GM12872 (cell line): ENCODE data around the gene FOXD4L6.
"Not testable (repeated sequence)": the region's sequence is repeated elsewhere in the genome, so short reads cannot be mapped to it uniquely, and the experiment has no call there.

Source experiments
- TF ChIP-seq, protein P1 (sequence below): IDR thresholded peaks from 3 replicates; pipeline ENCODE4 v1.5.1; 2011; ENCODE audit warnings: low read depth, mild to moderate bottlenecking, low read length, moderate library complexity; ENCODE audit not compliant: insufficient read depth

Gene FOXD4L6

DNA sequence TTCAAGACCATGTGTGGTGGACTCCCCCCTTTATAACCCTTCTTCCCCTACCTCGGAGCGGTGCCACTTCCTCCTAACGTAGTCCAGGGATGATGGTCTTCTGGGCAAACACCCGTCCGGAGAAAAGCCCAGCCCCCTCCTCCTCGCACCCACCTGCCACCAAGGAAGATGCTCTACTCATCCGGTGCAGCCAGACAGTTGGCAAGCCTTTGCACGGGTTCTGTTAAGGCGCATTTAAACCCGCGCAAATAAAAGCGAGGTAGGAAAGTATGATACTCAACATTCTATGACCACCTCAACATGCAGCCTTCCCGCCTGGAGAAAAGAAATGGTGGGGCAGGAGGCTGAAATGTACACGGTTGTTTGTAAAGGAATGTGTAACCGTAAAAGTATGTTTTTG lies at the start of gene FOXD4L6:
Gene FOXD4L6 (minus strand): TSS at position 101 of the 400 bp plus-strand sequence. CDS start 298 bp downstream, outside the sequence.
- TF ChIP-seq, protein P1, sequence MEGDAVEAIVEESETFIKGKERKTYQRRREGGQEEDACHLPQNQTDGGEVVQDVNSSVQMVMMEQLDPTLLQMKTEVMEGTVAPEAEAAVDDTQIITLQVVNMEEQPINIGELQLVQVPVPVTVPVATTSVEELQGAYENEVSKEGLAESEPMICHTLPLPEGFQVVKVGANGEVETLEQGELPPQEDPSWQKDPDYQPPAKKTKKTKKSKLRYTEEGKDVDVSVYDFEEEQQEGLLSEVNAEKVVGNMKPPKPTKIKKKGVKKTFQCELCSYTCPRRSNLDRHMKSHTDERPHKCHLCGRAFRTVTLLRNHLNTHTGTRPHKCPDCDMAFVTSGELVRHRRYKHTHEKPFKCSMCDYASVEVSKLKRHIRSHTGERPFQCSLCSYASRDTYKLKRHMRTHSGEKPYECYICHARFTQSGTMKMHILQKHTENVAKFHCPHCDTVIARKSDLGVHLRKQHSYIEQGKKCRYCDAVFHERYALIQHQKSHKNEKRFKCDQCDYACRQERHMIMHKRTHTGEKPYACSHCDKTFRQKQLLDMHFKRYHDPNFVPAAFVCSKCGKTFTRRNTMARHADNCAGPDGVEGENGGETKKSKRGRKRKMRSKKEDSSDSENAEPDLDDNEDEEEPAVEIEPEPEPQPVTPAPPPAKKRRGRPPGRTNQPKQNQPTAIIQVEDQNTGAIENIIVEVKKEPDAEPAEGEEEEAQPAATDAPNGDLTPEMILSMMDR, result not testable (repeated sequence)

DNA sequence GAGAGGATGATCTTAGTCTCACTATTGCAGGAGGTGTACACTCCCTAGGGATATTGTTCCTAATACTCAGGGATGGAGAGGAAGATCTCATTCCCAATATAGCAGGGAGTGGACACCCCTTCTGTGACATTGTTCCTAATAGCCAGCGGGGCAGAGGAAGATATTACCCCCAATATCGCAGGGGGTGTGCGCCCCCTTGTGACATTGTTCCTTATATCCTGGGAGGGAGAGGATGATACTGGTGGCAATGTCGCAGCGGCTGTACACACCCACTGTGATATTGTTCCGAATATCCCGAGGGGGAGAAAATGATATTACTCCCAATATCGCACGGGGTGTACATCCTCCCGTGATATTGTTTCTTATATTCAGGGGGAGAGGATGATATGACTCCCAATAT lies 17.6 kb downstream of the FOXD4L6 start:
- TF ChIP-seq, protein P1, result 0 out of 3 replicates have a peak, but pooled peaks have one; percentile 6

DNA sequence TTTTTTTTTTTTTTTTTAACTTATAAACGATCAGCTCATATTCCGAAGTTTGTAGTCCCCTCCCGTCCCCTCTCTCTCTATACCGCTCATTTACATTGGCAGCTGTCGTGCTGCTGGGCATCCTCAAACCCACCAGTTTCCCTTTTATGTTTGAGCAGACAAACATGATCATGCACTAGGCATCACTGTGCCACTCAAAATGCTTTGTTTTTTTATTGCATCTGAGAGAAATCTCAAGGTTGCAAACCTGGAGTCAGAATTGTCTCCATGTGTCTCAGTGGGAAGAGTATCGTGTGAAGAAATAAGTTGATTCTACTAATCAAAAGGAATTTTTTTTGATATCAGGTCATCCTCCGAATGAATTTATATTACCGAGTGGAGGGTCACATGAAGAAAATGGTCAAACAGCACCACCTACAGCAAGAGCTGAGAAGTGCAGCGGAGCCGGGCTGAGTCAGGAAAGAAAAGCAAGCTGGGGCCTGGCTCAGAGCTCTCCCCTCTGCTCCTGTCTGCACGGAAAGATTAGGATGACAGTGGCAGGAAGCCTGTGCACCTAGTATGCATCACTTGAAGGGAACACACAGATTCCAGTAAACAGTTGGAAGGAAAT lies 39.9 kb downstream of the FOXD4L6 start:
- TF ChIP-seq, protein P1, result peak; percentile 35; the same call in 1 of the 3 replicates
